Subcutaneous abdominal adipose tissue (tissue), 5 donors: Measurements from ENCODE around the gene RPS6KA4.

Source experiments
- H3K27ac ChIP-seq: one replicate; pipeline ENCODE4 v1.7.0; 2013; ENCODE audit warnings: low read depth, mild to moderate bottlenecking, inconsistent platforms, low read length, moderate library complexity
- H3K27me3 ChIP-seq, 5 donors: one replicate each; pipeline ENCODE4 v1.7.0; 2013; ENCODE audit warnings: low read length in 5 of 5, inconsistent platforms in 1 of 5; ENCODE audit not compliant: control insufficient read depth in 5 of 5, insufficient read depth in 4 of 5
- H3K36me3 ChIP-seq, 5 donors: one replicate each; pipeline ENCODE4 v1.7.0; 2013; ENCODE audit warnings: low read length in 5 of 5; ENCODE audit not compliant: control insufficient read depth in 5 of 5, insufficient read depth in 5 of 5
- H3K4me1 ChIP-seq, 5 donors: one replicate each; pipeline ENCODE4 v1.7.0; 2013; ENCODE audit warnings: low read length in 5 of 5, mild to moderate bottlenecking in 3 of 5, moderate library complexity in 1 of 5; ENCODE audit not compliant: control insufficient read depth in 5 of 5, insufficient read depth in 5 of 5
- H3K4me3 ChIP-seq, 5 donors: one replicate each; pipeline ENCODE4 v1.7.0; 2013; ENCODE audit warnings: low read length in 5 of 5, low read depth in 1 of 5
- H3K9ac ChIP-seq, 5 donors: one replicate each; pipeline ENCODE4 v1.7.0; 2013; ENCODE audit warnings: low read length in 5 of 5, mild to moderate bottlenecking in 4 of 5, moderate library complexity in 3 of 5
- H3K9me3 ChIP-seq, 5 donors: one replicate each; pipeline ENCODE4 v1.7.0; 2013; ENCODE audit warnings: low read length in 5 of 5; ENCODE audit not compliant: control insufficient read depth in 5 of 5
- donor health status: healthy.
- donor health status: healthy.
- donor health status: healthy.
- donor health status: healthy.
- donor health status: healthy.

RPS6KA4 gene

GRCh38 chr11:64384981-64385944, 26.3 kb downstream of the RPS6KA4 start:
- H3K36me3 ChIP-seq = no peaks in the 10 kb centered on the region
- peaks cover 0 to 4% (median 0%) of the 10 kb centered on the region in 5 donors for H3K27me3 ChIP-seq
- H3K27ac ChIP-seq = peak overlapping the region; percentile 70
- H3K4me1 ChIP-seq = peaks cover 6 to 25% (median 22%) of the 10 kb centered on the region in 5 donors
- H3K4me3 ChIP-seq = peak overlapping the region in 4 of 5 donors; percentile 34 to 51 (median 43)
- peaks cover 0 to 2% (median 0%) of the 10 kb centered on the region in 5 donors for H3K9me3 ChIP-seq
- H3K9ac ChIP-seq = peak overlapping the region in 1 of 5 donors; percentile 26

GRCh38 chr11:64385945-64386704, 27.2 kb downstream of the RPS6KA4 start:
- Histone ChIP-seq H3K27me3 (peaks cover 0 to 4% (median 0%) of the 10 kb centered on the region in 5 donors), H3K4me3 (peak overlapping the region in 2 of 5 donors; percentile 46 to 51), H3K9me3 (peaks cover 0 to 2% (median 0%) of the 10 kb centered on the region in 5 donors), H3K36me3 (no peaks in the 10 kb centered on the region), H3K27ac (peak overlapping the region; percentile 70), H3K4me1 (peaks cover 6 to 25% (median 22%) of the 10 kb centered on the region in 5 donors), H3K9ac (no peak overlapping the region)

- Histone ChIP-seq H3K4me1 (peaks cover 6 to 32% (median 26%) of the 10 kb centered on the region in 5 donors), H3K9me3 (peaks cover 0 to 2% (median 0%) of the 10 kb centered on the region in 5 donors), H3K4me3 (no peak overlapping the region), H3K9ac (no peak overlapping the region), H3K27ac (no peak overlapping the region), H3K36me3 (no peaks in the 10 kb centered on the region), H3K27me3 (peaks cover 0 to 4% (median 0%) of the 10 kb centered on the region in 5 donors)
These were observed 29.0 kb downstream of the RPS6KA4 start for GRCh38 chr11:64387916-64388315.

GRCh38 chr11:64388894-64389293, 29.9 kb downstream of the RPS6KA4 start:
- Histone ChIP-seq H3K9me3 (peaks cover 0 to 2% (median 0%) of the 10 kb centered on the region in 5 donors), H3K9ac (no peak overlapping the region), H3K4me3 (no peak overlapping the region), H3K27ac (no peak overlapping the region), H3K4me1 (peaks cover 6 to 32% (median 25%) of the 10 kb centered on the region in 5 donors), H3K27me3 (peaks cover 0 to 4% (median 0%) of the 10 kb centered on the region in 5 donors), H3K36me3 (no peaks in the 10 kb centered on the region)

- H3K4me3 ChIP-seq = no peak overlapping the region
- peaks cover 0 to 4% (median 0%) of the 10 kb centered on the region in 5 donors for H3K27me3 ChIP-seq
- no peak overlapping the region for H3K27ac ChIP-seq
- H3K36me3 ChIP-seq = no peaks in the 10 kb centered on the region
- H3K9ac ChIP-seq = no peak overlapping the region
- H3K9me3 ChIP-seq = peaks cover 0 to 2% (median 0%) of the 10 kb centered on the region in 5 donors
- H3K4me1 ChIP-seq = peaks cover 4 to 27% (median 19%) of the 10 kb centered on the region in 5 donors
These were observed 30.9 kb downstream of the RPS6KA4 start for GRCh38 chr11:64389851-64390250.

GRCh38 chr11:64390558-64390957, 31.6 kb downstream of the RPS6KA4 start:
- H3K4me3 ChIP-seq = no peak overlapping the region
- peaks cover 0 to 4% (median 0%) of the 10 kb centered on the region in 5 donors for H3K27me3 ChIP-seq
- H3K4me1 ChIP-seq = peaks cover 0 to 23% (median 17%) of the 10 kb centered on the region in 5 donors
- no peaks in the 10 kb centered on the region for H3K36me3 ChIP-seq
- H3K9me3 ChIP-seq = peaks cover 0 to 2% (median 0%) of the 10 kb centered on the region in 5 donors
- H3K9ac ChIP-seq = no peak overlapping the region
- H3K27ac ChIP-seq = no peak overlapping the region

- Histone ChIP-seq H3K36me3 (no peaks in the 10 kb centered on the region), H3K9me3 (peaks cover 0 to 2% (median 0%) of the 10 kb centered on the region in 5 donors), H3K27ac (no peak overlapping the region), H3K4me1 (peaks cover 0 to 29% (median 21%) of the 10 kb centered on the region in 5 donors), H3K27me3 (peaks cover 0 to 4% (median 0%) of the 10 kb centered on the region in 5 donors), H3K9ac (no peak overlapping the region), H3K4me3 (no peak overlapping the region)
These were observed 32.9 kb downstream of the RPS6KA4 start for GRCh38 chr11:64391839-64392238.

GRCh38 chr11:64395545-64396078, 36.6 kb downstream of the RPS6KA4 start:
- H3K4me3 ChIP-seq = peak overlapping the region in 2 of 5 donors; percentile 22 to 26
- no peaks in the 10 kb centered on the region for H3K9me3 ChIP-seq
- no peak overlapping the region for H3K27ac ChIP-seq
- peaks cover 5 to 39% (median 29%) of the 10 kb centered on the region in 5 donors for H3K4me1 ChIP-seq
- H3K27me3 ChIP-seq = no peaks in the 10 kb centered on the region
- H3K36me3 ChIP-seq = no peaks in the 10 kb centered on the region
- H3K9ac ChIP-seq = no peak overlapping the region

- no peak overlapping the region for H3K9ac ChIP-seq
- no peaks in the 10 kb centered on the region for H3K36me3 ChIP-seq
These were observed 37.2 kb downstream of the RPS6KA4 start for GRCh38 chr11:64396079-64396591.

More at GRCh38 chr11:64396079-64396591, 37.2 kb downstream of the RPS6KA4 start:
- no peaks in the 10 kb centered on the region for H3K9me3 ChIP-seq
- H3K27me3 ChIP-seq = no peaks in the 10 kb centered on the region
- peak overlapping the region in 1 of 5 donors; percentile 22 for H3K4me3 ChIP-seq
- H3K27ac ChIP-seq = no peak overlapping the region
- H3K4me1 ChIP-seq = peaks cover 5 to 40% (median 29%) of the 10 kb centered on the region in 5 donors
